BE2C (cell line): ENCODE results near the gene KCNJ11.

Experiments
- DNase-seq: peaks from one replicate; pipeline ENCODE4 v3.0.0-alpha.2; 2020
- H3K27me3 ChIP-seq: fragments of 250-450 bp; sonication (Bioruptor Pico); 2 replicates; pipeline ENCODE4 v1.5.1; 2020; ENCODE audit warnings: mild to moderate bottlenecking
- H3K36me3 ChIP-seq: fragments of 250-450 bp; sonication (Bioruptor Pico); 2 replicates; pipeline ENCODE4 v1.5.1; 2020; ENCODE audit warnings: mild to moderate bottlenecking
- H3K4me1 ChIP-seq: fragments of 250-450 bp; sonication (Bioruptor Pico); 2 replicates; pipeline ENCODE4 v1.5.1; 2020
- H3K4me3 ChIP-seq: 2 replicates; pipeline ENCODE4 v1.5.1; 2011; ENCODE audit warnings: low read depth, low read length
- H3K9me3 ChIP-seq: fragments of 250-450 bp; sonication (Bioruptor Pico); 2 replicates; pipeline ENCODE4 v1.5.1; 2020
- TF ChIP-seq, protein P1 (sequence below): IDR thresholded peaks from 2 replicates; pipeline ENCODE4 v1.5.1; 2012; ENCODE audit warnings: mild to moderate bottlenecking, low read depth, low read length

KCNJ11 gene

DNA sequence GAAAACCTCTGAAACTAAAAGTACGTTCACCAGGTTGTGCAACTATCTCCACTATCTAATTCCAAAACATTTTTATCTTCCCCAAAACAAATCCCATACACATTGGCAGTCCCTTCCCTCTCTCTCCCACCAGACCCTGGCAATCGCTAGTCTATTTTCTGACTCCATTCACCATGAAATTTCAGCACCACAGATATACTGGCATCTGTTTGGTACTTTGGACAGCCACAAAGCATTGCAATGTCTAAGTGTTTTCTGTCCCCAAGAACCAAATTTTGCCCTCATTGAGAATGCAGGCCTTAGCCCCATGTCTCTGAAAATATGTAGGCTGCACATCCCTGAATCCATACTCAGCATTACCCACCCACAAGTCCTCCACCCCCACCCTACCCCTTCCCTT is 28.0 kb upstream of the KCNJ11 start:
- H3K36me3 ChIP-seq: no peaks in the 10 kb centered on the region
- TF ChIP-seq, protein P1, sequence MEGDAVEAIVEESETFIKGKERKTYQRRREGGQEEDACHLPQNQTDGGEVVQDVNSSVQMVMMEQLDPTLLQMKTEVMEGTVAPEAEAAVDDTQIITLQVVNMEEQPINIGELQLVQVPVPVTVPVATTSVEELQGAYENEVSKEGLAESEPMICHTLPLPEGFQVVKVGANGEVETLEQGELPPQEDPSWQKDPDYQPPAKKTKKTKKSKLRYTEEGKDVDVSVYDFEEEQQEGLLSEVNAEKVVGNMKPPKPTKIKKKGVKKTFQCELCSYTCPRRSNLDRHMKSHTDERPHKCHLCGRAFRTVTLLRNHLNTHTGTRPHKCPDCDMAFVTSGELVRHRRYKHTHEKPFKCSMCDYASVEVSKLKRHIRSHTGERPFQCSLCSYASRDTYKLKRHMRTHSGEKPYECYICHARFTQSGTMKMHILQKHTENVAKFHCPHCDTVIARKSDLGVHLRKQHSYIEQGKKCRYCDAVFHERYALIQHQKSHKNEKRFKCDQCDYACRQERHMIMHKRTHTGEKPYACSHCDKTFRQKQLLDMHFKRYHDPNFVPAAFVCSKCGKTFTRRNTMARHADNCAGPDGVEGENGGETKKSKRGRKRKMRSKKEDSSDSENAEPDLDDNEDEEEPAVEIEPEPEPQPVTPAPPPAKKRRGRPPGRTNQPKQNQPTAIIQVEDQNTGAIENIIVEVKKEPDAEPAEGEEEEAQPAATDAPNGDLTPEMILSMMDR: no peak
- no peaks in the 10 kb centered on the region for H3K9me3 ChIP-seq
- no peaks in the 10 kb centered on the region for H3K4me1 ChIP-seq
- no peak for DNase-seq
- H3K4me3 ChIP-seq: no peak overlapping the region
- H3K27me3 ChIP-seq: no peaks in the 10 kb centered on the region

DNA sequence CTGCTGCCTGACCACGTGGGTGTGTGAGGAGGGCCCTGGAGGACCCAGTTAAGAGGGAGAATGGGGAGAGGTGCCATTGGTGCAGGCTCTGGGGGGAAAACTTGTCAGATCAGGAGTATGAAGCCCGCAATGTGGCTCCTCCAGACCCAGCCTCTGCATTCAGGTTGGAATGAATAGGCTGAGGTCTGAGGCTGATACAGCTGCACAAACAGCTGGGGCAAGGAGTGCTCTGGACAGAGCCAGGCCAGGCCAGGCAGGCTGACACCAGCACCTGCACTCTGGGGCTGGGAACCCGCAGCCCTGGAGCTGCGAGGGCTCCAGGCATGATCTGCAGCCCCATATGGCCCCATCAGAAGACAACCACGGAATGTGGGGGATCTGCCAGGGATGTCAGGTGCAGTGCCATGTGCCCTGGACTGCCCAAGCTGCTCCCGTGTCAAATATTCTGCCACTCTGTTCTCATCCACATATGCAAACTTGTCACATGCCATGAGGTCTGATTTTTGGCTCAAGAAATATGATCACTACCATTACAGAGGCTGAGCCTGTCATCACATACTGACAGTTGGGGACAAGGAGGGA is 27.2 kb upstream of the KCNJ11 start:
- no peak for DNase-seq
- H3K9me3 ChIP-seq: no peaks in the 10 kb centered on the region
- H3K4me1 ChIP-seq: no peaks in the 10 kb centered on the region
- TF ChIP-seq, protein P1: no peak
- no peaks in the 10 kb centered on the region for H3K27me3 ChIP-seq
- H3K4me3 ChIP-seq: no peak overlapping the region
- H3K36me3 ChIP-seq: no peaks in the 10 kb centered on the region

DNA sequence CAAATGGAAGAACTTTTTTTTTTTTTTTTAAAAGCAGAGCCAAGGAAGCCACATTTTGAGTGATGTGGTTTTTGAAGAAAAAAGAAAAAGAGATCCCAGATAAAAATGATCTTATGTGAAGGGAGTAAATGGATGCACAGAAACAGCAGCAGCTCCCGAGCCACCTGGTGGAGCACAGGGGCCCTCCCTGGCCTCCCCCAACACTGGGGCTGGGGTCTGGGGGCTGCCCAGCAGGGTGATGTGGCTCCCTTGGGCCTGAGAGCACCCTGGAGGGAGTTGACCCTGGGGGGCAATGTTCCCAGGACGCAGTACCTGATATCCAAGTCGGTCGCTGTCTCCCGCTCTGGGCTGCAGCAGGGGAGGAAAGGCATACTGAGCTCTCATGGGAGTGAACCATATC is 26.5 kb upstream of the KCNJ11 start:
- TF ChIP-seq, protein P1: no peak
- Histone ChIP-seq H3K9me3 (no peaks in the 10 kb centered on the region), H3K4me3 (no peak overlapping the region), H3K36me3 (no peaks in the 10 kb centered on the region), H3K27me3 (no peaks in the 10 kb centered on the region), H3K4me1 (no peaks in the 10 kb centered on the region)
- no peak for DNase-seq

DNA sequence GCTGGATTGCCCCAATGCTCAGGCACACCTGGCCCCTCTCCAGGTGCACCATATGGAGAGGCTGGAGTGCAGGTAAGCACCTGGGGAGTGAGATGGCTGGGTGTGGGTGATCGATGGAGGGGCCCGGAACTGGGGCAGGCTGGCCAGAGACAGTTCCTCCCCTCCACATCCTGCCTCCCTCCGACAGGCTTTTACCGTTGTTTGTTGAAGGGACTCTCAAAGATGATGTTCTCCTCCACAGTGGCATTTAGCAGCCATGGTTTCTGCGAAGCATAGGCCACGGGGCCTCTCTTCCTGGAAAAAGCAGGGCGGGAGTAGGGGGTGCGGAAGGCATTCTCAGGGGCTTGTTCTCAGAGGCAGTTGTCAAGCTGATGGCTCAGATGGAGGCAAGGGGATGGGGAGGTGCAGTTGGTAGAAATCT is 25.9 kb upstream of the KCNJ11 start:
- no peak overlapping the region for H3K4me3 ChIP-seq
- H3K9me3 ChIP-seq: no peaks in the 10 kb centered on the region
- no peak for DNase-seq
- H3K36me3 ChIP-seq: no peaks in the 10 kb centered on the region
- TF ChIP-seq, protein P1: no peak
- H3K4me1 ChIP-seq: no peaks in the 10 kb centered on the region
- no peaks in the 10 kb centered on the region for H3K27me3 ChIP-seq

DNA sequence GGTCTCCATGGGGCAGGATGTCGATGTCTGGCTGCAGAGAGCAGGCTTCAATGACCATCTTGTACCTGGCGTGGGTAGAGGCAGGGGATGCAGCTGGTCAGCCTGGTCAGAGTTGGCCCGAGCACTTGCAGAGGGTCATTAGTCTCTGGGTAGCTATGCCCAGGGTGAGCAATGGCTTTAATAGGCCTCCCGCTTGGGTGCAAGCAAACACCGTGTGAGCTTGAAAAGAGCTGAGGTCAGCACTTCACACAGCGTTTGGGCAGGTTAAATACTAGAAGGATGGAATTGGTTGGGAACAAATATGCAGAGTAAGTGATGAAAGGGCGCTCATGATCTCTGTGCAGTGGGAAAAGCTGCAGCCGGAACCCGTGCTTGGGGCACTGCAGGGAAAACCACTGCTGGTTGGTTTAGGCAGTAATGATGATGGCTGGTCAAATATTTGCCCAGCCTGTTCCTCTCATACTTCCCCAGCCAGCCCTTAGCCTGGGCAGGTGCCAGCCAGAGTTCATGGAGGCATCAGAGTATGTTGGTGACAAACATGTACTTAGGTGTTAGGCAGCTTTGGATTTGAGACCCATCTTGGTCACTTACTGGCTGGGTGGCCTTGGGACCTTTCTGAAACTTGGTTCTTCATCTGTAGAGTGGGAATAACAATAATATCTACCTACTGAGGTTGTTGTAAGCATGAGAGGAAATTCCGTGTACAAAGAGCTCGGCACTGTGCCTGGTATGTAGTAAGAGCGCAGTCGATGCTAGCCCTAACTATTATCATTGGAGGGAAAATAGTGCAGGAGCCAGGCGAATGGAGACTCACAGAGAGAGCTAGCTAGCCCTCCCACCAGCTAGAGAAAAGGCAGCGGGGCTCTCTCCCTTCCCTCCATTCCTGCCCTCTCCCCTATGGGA is 25.2 kb upstream of the KCNJ11 start:
- TF ChIP-seq, protein P1: no peak
- Histone ChIP-seq H3K36me3 (no peaks in the 10 kb centered on the region), H3K9me3 (no peaks in the 10 kb centered on the region), H3K27me3 (no peaks in the 10 kb centered on the region), H3K4me1 (no peaks in the 10 kb centered on the region), H3K4me3 (no peak overlapping the region)
- DNase-seq: no peak

DNA sequence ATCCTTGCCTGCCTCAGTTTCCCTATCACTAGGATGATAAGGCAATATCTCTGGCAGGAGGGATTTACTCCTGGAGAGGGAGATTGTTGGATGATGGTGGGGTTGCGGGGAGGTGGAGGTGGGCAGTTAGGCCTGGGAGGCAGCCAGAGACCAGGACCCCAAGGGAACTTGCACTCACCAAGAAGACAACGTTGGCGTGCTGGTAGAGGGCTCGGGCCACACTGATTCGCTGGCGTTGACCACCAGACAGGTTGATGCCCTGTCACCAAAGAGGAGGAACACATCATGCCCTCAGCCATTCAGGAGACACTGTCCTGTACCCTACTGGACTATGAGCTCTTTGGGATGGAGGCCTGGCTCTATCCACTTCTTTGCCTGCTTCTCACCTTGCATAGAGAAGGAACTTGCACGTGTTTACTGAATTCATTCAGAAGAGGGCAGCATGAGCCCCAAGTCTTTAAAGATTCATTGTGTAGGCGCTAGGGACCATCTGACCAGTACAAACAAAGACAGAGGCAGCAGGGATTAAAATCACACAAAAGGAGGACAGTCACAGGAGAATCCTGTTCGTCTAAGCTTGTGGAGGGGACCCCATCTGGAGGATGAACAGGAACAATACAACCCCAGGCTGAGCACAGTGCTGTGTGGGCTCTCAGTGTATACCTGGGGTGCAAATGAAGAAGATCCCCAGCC is 24.2 kb upstream of the KCNJ11 start:
- no peak overlapping the region for H3K4me3 ChIP-seq
- TF ChIP-seq, protein P1: no peak
- no peaks in the 10 kb centered on the region for H3K4me1 ChIP-seq
- no peaks in the 10 kb centered on the region for H3K27me3 ChIP-seq
- no peaks in the 10 kb centered on the region for H3K9me3 ChIP-seq
- DNase-seq: no peak
- no peaks in the 10 kb centered on the region for H3K36me3 ChIP-seq
